Ramos (cell line): Measurements from ENCODE around the gene ERICH6.

Experiments
- in situ Hi-C: fragments of 300-500 bp; cut with MboI; formaldehyde crosslinking; loops from one replicate; pipeline ENCODE4 v1.14.3; 2022; ENCODE audit warnings: low sequenced_read_pairs; ENCODE audit not compliant: unreplicated experiment

The ERICH6 gene

GRCh38 chr3:150703756-150704344, at the start of gene ERICH6:
Gene ERICH6, minus strand, starts transcription at chr3:150703920. Its CDS starts 22 bp downstream, at chr3:150703898.
- in situ Hi-C loops: no loop called here

DNA sequence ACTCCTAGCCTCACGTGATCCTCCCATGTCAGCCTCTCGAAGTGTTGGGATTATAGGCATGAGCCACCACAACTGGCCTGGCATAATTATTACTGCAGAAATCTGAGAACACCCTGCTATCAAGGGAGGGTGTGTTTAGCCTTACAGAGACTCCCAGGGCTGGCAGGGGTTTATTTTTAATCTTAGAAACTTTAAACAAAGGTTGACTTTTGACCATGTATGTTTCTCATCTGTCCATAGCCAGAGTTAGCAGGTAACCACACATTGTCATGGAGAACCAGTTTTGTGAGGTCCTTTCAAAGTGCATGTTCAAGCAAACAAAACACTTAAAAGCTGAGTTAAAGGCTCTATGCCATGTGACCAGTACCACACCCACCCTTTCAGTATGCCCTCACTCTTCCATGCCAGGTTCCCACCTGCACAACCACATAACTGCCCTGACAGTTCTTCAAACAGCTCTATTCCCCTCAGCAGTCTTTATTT, 48.1 kb upstream of the ERICH6 start:
- in situ Hi-C loops: no loop called here

DNA sequence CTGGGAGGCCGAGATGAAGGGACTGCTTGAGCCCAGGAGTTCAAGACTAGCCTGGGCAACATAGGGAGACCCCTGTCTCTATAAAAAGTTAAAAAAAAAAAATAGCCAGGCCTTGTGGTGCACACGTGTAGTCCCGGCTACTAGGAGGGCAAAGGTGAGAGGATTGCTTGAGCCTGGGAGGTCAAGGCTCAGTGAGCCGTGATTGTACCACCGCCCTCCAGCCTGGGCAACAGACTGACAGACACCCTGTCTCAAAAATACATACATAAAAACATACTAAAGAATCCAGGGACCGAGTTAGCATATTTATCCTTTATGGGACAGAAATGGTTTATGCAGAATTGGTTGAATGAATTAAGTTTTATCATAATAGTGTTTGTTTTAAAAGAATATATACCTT, 45.5 kb upstream of the ERICH6 start:
- in situ Hi-C loops: no loop called here

DNA sequence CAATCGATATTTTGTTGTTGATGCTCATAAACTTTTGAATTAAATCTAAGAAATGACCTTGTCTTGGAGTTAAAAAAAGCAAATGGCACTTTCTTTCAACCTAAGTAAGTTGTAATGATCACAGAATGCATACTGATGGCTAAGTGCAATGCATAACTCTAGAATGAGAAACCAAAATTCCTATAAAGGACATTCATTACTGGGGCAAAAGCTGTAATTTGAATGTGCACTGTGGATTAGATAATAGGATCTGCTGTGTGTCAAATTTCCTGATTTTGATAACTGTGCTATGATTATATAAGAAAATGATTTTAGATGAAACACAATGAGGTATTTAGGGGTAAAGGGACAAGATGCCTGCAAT, 44.9 kb upstream of the ERICH6 start:
- in situ Hi-C loops: no loop called here

DNA sequence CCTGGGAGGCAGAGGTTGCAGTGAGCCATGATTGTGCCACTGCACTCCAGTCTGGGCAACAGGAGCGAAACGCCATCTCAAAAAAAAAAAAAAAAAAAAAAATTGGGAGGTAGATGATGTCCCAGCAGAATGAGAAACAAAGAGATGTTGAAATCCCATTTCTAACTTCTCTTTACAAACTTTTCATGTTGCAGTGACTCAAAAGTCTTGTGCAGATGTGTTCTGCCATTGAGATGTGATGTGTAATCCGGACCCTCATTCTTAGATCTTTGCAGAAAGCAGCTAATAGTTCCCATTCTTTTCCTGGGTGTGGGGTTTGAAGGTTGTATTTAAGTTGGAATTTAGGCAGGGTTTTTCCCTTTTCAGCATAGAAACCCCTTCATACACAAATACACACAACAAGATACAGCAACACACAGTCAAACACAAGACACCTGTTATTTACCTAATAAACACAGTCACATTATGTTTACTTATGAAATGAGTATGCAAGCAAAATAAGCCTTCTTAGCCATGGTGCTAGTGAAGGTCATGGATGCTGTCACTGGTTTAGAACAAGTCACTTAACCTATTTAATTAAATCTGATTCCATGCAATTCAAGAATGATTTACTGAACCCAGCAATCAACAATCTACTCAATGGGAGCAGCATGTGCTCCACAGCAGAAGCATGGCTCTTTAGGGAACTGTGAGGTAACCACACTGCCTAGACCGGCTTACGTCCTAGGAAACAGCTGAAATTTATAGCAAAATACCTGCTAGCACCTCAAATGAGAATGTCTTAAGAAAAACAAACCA, 44.4 kb upstream of the ERICH6 start:
- in situ Hi-C loops: no loop called here

DNA sequence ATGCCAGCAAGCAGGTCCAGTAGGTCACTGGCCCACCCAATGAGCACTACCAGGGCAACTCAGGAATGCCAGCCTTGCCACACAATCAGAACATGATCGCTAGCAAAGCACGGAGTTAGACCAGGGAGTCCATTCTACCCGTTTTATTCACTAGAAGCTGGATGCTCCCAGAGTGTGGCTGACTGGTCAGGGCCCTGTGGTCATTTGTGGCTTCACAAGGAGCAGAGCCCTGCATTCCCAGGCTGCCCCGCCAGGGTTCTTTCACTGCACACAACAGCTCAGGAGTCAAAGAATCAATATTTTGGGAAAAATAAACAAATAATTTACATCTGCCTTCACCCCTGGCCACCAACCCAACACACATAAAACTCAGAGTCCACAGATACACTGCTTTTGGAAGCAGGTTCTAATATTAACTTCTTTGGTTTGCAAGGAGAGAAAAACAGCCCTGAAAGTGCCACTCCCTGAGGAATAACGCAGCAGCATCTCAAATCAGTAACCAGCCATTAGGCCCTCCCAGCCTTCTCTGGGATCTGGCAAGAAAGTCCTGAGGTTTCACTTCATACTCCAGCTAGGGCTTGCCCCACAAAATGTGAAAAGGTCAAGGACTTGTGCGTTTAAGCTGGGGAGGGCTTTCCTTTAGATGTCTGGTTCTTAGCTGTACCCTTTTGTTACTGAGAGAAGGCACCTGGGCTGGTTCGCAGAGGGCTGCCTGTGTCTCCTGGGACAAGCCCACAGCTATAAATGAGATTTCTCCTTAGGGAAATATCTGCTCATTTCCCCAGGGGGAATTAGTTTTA, 43.3 kb upstream of the ERICH6 start:
- in situ Hi-C loops: no loop called here

GRCh38 chr3:150745832-150746231, 42.1 kb upstream of the ERICH6 start:
- in situ Hi-C loops: no loop called here

DNA sequence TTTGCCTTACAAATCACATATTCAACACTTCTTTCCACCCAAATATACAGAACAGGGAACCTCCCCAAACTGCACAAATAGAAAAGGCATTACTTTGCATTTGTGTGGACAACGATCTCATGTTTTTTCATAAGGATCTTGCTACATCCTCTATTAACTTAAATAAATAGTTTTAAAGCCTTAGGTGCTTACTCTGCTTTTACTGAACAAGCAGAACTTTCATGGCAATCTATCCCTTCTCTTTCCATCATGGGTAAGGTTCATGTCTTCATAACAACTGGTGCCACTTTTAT, 41.1 kb upstream of the ERICH6 start:
- in situ Hi-C loops: no loop called here

DNA sequence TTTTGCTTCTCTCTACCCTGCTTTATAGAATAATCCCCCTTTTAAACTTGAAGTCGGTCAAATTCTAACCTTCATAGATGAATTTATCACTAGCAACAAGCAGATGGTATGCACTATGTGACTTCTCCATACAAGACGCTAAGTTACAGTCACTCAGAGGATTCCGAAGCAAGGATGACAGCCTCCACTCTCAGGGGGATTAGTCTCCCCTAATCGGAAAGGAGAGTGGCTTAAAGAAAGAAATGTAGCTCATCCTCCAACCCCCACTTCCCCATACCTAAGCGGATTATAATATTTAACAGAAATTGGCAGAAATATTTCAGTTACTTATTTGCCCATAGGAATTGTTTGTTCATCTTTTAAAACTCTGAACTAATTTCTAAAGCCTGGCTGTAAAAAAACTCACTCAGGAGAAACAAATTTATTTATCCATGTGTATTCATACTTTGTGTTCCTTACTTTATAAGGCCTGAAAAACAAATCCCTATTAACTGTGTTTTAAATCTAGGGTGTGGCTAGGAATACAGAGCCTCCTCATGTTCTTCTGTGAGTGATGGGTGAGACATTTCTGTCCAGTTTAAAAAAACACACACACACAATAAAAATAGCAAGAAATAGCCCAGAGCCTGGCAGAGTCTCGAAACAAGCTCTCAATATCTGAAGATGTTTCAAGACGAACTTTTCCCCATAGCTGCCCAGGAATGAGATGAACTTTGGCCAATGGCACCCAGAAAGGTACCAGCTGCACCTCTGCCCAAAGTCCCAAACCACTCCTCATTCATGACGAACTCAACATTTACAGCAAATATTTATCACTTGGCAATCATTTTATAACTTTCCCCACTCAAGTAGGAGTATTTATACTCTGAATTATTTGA, 40.6 kb upstream of the ERICH6 start:
- in situ Hi-C loops: no loop called here

DNA sequence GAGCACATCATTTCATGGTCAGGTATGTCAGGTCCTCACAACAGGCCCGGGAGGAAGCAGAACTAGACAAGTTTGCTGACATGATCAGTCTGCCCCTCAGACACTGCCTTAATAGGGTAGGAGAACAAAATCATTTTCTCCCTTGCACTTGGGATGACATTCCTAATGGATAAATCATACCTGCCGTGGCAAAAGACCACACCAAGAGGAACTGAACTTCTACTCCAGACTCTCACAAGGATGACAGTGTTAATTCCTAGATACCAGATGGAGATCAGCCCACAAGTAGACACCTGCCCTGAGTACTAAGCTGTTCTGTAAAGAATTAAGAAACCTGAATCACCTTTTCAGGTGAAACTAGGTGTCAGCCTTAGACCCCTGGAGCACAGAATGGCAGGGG, 39.8 kb upstream of the ERICH6 start:
- in situ Hi-C loops: no loop called here

DNA sequence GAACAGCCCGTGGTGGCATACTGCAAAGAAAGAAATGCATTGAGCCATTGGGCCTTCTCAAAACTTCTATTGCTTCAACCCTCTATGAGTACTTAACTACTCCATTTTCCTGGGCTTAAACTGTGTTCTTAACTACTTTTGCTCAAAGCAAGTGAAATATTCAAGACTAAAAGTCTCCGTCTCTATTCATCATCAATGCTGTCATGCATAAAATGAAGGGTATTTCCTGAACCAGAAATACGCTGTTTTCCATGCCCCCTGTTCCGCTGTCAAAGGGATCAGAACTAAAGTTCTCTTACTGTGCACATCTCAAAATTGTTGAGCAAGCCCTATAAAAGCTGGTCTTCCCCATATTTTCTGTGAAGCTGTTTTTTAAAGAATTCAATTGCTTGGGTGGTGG, 39.0 kb upstream of the ERICH6 start:
- in situ Hi-C loops: no loop called here

GRCh38 chr3:150742141-150742523, 38.4 kb upstream of the ERICH6 start:
- in situ Hi-C loops: no loop called here

GRCh38 chr3:150741497-150742140, 37.9 kb upstream of the ERICH6 start:
- in situ Hi-C loops: no loop called here

- in situ Hi-C loops: no loop called here
These were observed 37.2 kb upstream of the ERICH6 start for GRCh38 chr3:150740733-150741496.

GRCh38 chr3:150739877-150740645, 36.3 kb upstream of the ERICH6 start:
- in situ Hi-C loops: no loop called here

DNA sequence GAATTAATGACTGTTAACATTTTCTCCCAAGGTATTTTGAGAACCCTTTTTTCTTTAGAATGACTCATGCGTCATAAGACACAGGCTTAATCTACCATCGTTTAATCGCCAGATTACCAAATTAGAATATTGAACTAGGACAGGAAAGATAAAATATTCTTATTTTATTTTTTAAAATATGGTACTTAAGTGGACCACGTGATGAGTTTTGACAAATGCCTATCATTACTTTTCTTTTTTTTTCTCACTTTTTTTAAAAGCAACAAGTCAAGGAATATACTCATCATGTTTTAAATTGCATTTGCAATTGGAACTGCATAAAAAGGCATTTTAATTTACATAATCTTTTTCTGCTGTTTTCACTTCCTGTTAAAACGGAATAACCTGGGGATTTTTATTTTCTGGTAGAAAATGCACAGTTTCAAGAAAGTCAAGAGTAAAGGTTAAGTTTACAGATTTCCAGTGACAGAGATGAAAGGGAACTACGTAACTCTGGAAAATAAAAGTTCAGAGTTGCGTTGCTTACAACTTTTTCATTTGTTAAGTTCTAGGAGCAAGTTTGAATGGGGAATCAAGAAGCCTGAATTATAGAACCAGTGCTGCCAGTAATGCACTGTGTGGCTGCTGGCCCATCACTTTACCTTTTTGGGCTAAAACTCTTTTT, 35.6 kb upstream of the ERICH6 start:
- in situ Hi-C loops: no loop called here

DNA sequence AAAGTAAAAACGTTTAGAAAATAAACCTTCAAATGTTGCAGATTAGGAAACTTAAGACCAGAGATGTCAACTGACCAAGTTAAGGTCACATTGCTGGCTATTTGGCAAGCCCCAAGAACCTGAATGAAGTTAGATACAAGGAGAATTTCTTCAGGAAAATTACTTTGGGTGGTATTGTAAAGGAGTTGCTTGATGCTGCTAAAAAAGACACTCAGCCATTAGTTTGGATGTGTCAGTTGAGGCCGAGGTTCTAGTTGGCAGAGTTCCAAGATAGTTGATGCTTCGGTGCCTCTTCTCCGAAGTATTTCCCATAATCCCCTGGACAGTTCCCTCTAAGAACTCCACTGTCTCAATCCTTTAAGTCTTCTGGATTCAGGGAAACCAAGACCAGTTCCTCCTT, 35.0 kb upstream of the ERICH6 start:
- in situ Hi-C loops: no loop called here
